GM12891 (cell line): ENCODE results near the gene RNF187. TPM values are rescaled to one million over a fixed set of nuclear protein-coding genes. Genes with fewer than 3 reads are reported as not detected.
A peak's percentile ranks its signal among the peaks of the same experiment; 100 is the strongest.

Source experiments
- DNase-seq: peaks from one replicate; pipeline ENCODE4 v3.0.0; 2011; ENCODE audit warnings: low spot score; ENCODE audit not compliant: insufficient read length
- FAIRE-seq: peaks from 2 replicates; lab custom pipeline; 2011; peaks lifted over from hg19 to GRCh38; lab: Jason Lieb, UNC
- PAX5 ChIP-seq: IDR thresholded peaks from 2 replicates; pipeline ENCODE4 v1.6.1; 2011; ENCODE audit warnings: low read length, moderate library complexity, mild to moderate bottlenecking; ENCODE audit not compliant: insufficient read depth, severe bottlenecking
- POLR2A ChIP-seq: IDR thresholded peaks from 2 replicates; pipeline ENCODE4 v1.6.1; 2011; ENCODE audit warnings: low read depth, low read length, control low read depth
- POLR2AphosphoS5 ChIP-seq: IDR thresholded peaks from 2 replicates; pipeline ENCODE4 v1.6.1; 2011; ENCODE audit warnings: low read depth, low read length, control low read depth
- POU2F2 ChIP-seq: IDR thresholded peaks from 2 replicates; pipeline ENCODE4 v1.6.1; 2011; ENCODE audit warnings: low read depth, mild to moderate bottlenecking, control low read depth, low read length, moderate library complexity
- SPI1 ChIP-seq: IDR thresholded peaks from 2 replicates; pipeline ENCODE4 v1.6.1; 2011; ENCODE audit warnings: low read depth, low read length, control low read depth
- TAF1 ChIP-seq: IDR thresholded peaks from 2 replicates; pipeline ENCODE4 v1.6.1; 2011; ENCODE audit warnings: low read depth, low read length, control low read depth
- polyA plus RNA-seq: library from polyadenylated mRNA; unstranded; fragments of >200 nt; gene quantifications from one replicate; pipeline ENCODE4 v1.2.1, GENCODE V29; 2012; ENCODE audit warnings: low read depth, missing spikeins, inconsistent platforms; ENCODE audit not compliant: missing spikeins

Gene RNF187
- polyA plus RNA-seq: 51.7 TPM

- TF ChIP-seq TAF1: no peak
- no peak for TF ChIP-seq SPI1
- TF ChIP-seq POU2F2: no peak
- no peak for TF ChIP-seq PAX5
- TF ChIP-seq POLR2A: no peak
- TF ChIP-seq POLR2AphosphoS5: no peak
- DNase-seq: peak; percentile 88
- FAIRE-seq: no peak
Observed at GRCh38 chr1:228487336-228488124, at the start of gene RNF187. Gene RNF187 (plus strand): TSS chr1:228487382.

- FAIRE-seq: no peak
- DNase-seq: no peak
- TF ChIP-seq POLR2A (no peak), POLR2AphosphoS5 (no peak), PAX5 (no peak), TAF1 (no peak), SPI1 (no peak), POU2F2 (no peak)
Observed at GRCh38 chr1:228437424-228437962, 49.7 kb upstream of the RNF187 start.

DNA sequence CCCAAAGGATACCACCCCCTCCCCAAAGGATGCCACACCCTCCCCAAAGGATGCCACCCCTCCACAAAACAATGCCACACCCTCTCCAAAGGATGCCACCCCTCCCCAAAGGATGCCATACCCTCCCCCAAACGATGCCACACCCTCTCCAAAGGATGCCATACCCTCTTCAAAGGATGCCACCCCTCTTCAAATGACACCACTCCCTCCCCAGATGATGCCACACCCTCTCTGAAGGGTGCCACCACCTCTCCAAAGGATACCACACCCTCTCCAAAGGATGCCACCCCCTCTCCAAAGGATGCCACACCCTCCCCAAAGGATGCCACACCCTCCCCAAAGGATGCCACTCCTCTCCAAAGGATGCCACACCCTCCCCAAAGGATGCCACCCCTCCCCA is 48.9 kb upstream of the RNF187 start:
- no peak for FAIRE-seq
- no peak for TF ChIP-seq POLR2A
- TF ChIP-seq SPI1: no peak
- TF ChIP-seq POLR2AphosphoS5: no peak
- TF ChIP-seq TAF1: no peak
- no peak for TF ChIP-seq PAX5
- TF ChIP-seq POU2F2: no peak
- no peak for DNase-seq

- TF ChIP-seq TAF1: no peak
- no peak for TF ChIP-seq PAX5
- TF ChIP-seq POLR2AphosphoS5: no peak
- TF ChIP-seq SPI1: no peak
- TF ChIP-seq POU2F2: no peak
- no peak for TF ChIP-seq POLR2A
- DNase-seq (no peak), FAIRE-seq (no peak)
Observed at GRCh38 chr1:228440761-228441500, 46.3 kb upstream of the RNF187 start.

DNA sequence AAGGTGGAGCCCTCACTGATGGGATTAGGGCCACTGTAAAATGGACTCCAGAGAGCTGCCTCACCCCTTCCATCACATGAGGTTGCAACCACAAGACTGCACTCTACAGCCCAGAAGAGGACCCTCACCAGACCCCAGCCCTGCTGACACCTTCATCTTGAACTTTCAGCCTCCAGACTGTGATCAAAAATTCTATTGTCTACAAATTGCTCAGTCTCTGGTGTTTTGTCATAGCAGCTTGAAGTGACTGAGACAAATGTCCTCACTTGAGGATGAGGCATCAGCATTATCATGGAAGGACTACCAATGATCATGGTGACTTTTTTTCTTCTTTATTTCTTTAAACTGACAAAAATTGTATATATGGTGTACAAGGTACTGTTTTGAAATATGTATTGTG is 43.8 kb upstream of the RNF187 start:
- TF ChIP-seq SPI1: no peak
- TF ChIP-seq PAX5: no peak
- no peak for TF ChIP-seq POU2F2
- no peak for TF ChIP-seq TAF1

DNA sequence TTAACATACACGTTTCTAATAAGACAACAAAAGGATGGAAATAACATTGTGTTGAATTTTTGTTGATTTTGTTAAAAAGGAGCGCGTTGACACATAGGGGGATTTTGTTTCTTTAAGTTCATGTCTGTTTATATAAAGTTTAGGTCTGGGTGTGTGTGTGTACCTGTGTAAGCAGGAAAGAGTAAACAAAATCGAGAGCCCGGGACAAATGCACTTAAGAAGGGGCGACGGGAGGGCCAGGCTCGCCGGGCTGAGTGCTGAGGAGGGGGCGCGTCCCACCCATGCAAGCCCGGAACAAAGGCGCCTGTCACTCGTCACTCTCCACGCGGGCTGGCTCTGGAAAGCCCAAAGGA is 41.7 kb upstream of the RNF187 start:
- TF ChIP-seq POLR2AphosphoS5: no peak
- TF ChIP-seq SPI1: no peak
- no peak for TF ChIP-seq PAX5
- no peak for TF ChIP-seq POU2F2
- TF ChIP-seq POLR2A: no peak
- FAIRE-seq (no peak), DNase-seq (no peak)

More for the DNA sequence above, 43.8 kb upstream of the RNF187 start:
- no peak for DNase-seq
- no peak for FAIRE-seq

- FAIRE-seq (peak; percentile 82), DNase-seq (peak; percentile 61)
- no peak for TF ChIP-seq PAX5
- TF ChIP-seq POU2F2: no peak
- TF ChIP-seq SPI1: no peak
- no peak for TF ChIP-seq POLR2AphosphoS5
- TF ChIP-seq POLR2A: no peak
Observed at GRCh38 chr1:228445843-228446650, 41.1 kb upstream of the RNF187 start.

GRCh38 chr1:228446852-228447251 is 40.3 kb upstream of the RNF187 start:
- DNase-seq (no peak), FAIRE-seq (no peak)
- no peak for TF ChIP-seq POU2F2
- TF ChIP-seq POLR2A: no peak
- TF ChIP-seq PAX5: no peak
- TF ChIP-seq TAF1: no peak
- TF ChIP-seq POLR2AphosphoS5: no peak

DNA sequence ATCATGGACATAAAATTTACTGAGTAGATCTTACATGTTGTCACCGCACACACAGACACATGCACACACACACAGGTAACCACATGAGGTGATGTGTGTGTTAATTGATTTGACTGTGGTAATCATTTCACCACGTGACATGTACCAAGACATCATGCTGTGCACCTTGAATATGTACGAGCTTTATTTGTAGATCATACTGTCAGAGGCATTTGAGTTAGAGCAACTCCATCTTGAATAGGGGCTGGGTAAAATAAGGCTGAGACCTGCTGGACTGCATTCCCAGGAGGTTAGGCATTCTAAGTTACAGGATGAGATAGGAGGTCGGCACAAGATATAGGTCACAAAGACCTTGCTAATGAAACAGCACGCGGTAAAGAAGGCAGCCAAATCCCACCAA is 38.8 kb upstream of the RNF187 start:
- FAIRE-seq (peak; percentile 60), DNase-seq (no peak)
- TF ChIP-seq POLR2AphosphoS5 (no peak), SPI1 (no peak), PAX5 (no peak), TAF1 (no peak), POU2F2 (no peak), POLR2A (no peak)
